Mucosa of rectum (tissue), 2 donors: ENCODE results near the gene AP2A2.
A peak's percentile ranks its signal among the peaks of the same experiment; 100 is the strongest.

ENCODE experiments used
- H3K27ac ChIP-seq, 2 donors: one replicate each; pipeline ENCODE4 v1.7.0; 2013; ENCODE audit warnings: inconsistent platforms in 2 of 2, low read depth in 2 of 2, low read length in 2 of 2
- H3K27me3 ChIP-seq, 2 donors: one replicate each; pipeline ENCODE4 v1.7.0; 2013; ENCODE audit warnings: low read length in 2 of 2; ENCODE audit not compliant: control insufficient read depth in 2 of 2, insufficient read depth in 2 of 2
- H3K36me3 ChIP-seq, 2 donors: one replicate each; pipeline ENCODE4 v1.7.0; 2013; ENCODE audit warnings: low read length in 2 of 2; ENCODE audit not compliant: control insufficient read depth in 2 of 2, insufficient read depth in 2 of 2
- H3K4me1 ChIP-seq, 2 donors: one replicate each; pipeline ENCODE4 v1.7.0; 2013; ENCODE audit warnings: low read length in 2 of 2, mild to moderate bottlenecking in 1 of 2; ENCODE audit not compliant: control insufficient read depth in 2 of 2, insufficient read depth in 2 of 2
- H3K4me3 ChIP-seq, 2 donors: one replicate each; pipeline ENCODE4 v1.7.0; 2013; ENCODE audit warnings: low read length in 2 of 2
- H3K9ac ChIP-seq, 2 donors: one replicate each; pipeline ENCODE4 v1.7.0; 2013; ENCODE audit warnings: low read length in 2 of 2, low read depth in 1 of 2, mild to moderate bottlenecking in 1 of 2
- H3K9me3 ChIP-seq, 2 donors: one replicate each; pipeline ENCODE4 v1.7.0; 2013; ENCODE audit warnings: low read length in 2 of 2; ENCODE audit not compliant: control insufficient read depth in 2 of 2
- donor health status: healthy.
- donor health status: Normal muscosa, but diverticular disease.

The AP2A2 gene

DNA sequence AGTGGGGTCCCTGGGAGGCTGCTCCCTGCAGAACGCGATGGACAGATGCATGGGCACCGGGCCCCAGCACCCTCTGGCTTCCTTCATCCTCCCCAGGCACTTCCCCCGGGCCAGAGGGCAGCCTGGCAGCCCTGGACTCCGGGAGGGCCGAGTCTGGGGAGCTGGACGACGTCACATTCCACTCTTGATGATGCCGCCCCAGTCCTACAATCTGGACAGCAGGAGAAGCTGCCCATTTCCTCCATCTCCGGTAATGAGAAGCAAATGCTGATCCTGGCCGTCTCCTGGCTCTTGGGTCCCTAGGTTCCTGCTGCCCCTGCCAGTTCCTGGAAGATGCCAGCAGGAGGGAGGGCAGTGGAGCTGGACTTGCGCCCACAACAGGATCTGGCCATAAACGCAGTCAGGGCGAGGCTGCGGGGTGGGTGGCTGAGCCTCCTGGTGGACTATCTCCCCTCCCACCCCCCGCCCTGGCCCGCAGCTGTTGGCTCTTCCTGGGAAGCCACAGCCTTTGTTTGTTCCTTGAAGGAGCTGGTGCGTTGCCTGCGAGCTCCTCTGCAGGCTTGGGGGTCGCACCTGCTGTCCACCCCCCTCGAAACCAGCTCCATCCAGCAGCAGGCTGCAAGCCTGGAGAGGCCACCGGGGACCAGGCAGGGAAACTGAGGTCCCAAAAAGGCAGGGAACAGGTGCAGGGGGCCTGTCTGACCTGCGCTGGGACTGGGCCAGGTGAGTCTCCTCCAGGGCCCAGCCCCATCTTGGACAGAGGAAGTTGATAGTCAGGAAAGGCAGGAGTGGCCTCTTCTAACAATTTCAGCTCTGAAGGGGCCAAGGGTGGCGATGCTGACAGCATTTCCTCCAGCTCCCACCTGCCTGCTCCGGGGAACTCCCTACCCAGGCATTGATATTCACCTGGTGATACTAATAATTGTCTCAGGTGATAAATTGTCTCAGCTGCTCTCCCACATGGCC is 128.8 kb downstream of the AP2A2 start:
- H3K27ac ChIP-seq: peak overlapping the region; percentile 96 to 97
- peak overlapping the region; percentile 83 to 89 for H3K9ac ChIP-seq
- H3K36me3 ChIP-seq: no peaks in the 10 kb centered on the region
- peaks cover 27 to 56% of the 10 kb centered on the region in 2 donors for H3K4me1 ChIP-seq
- H3K4me3 ChIP-seq: peak overlapping the region; percentile 72
- peaks cover 2 to 9% of the 10 kb centered on the region in 2 donors for H3K27me3 ChIP-seq
- H3K9me3 ChIP-seq: no peaks in the 10 kb centered on the region

DNA sequence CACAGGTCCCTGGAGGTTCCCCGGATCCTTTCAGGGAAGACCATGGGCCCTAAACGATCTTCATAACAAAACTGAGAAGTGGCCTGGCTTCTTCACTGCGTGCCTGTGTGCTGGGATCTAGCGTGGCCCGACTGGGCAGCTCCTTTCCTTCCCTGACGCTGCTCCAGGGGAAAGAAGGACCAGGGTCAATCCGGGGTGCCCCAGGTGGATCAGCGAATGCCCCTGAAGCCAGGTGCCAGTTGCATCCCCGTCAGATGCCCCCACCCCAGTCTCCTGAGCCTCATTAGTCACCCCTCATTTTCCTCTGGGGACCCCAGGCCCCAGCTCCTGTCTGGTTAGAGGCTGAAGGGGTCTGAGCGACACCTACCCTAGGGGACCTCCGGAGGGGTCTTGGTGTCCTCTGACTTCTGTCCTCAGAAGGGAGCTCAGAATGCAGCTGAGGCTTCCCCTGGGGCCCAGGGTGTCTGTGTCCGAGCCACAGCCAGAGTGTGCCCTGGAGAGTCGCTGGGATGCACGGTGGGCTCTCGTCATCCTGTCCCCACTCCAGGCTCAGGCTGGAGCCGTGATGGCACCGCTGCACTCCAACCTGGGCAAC is 129.5 kb downstream of the AP2A2 start:
- Histone ChIP-seq H3K9me3 (no peaks in the 10 kb centered on the region), H3K9ac (peak overlapping the region; percentile 83 to 89), H3K4me1 (peaks cover 30 to 60% of the 10 kb centered on the region in 2 donors), H3K27ac (peak overlapping the region; percentile 96 to 97), H3K27me3 (peaks cover 0 to 1% of the 10 kb centered on the region in 2 donors), H3K36me3 (no peaks in the 10 kb centered on the region), H3K4me3 (peak overlapping the region; percentile 72)

DNA sequence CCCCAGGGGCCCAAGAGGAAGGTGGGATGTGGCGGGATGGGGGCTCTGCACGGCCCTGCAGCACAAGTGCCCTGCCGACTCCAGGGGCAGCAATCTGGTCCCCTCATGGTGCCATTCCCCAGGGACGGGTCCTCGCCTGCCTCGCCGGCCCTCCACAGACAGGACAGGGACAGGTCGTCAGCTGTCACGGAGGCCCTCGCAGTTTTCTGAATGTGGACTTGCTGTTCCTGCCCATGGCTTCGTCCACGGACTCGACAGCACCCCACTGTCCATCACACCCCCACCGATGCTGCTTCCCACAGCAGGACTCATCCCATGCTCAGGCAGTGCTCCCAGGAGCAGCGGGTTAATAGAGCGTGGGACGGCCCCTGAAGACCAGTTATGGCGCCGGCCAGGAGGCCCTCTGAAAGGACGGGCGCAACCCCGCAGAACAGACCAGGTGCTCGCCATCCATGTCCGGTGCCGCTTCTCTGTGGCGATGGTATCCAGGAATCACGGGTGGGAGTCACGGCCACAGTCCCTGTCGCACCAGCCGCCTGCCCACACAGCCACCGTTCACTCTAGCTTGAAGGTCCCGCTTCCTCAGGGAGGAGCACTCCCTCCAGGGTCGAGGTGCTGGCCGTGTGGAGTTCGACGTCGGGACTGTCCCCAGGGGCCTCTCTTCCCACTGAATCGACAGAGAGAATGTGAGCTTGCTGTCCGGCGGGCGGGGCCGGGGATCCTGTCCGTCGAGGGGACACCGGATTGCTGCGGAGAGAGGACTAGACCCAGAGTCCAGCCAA is 130.5 kb downstream of the AP2A2 start:
- H3K4me1 ChIP-seq: peaks cover 30 to 59% of the 10 kb centered on the region in 2 donors
- no peak overlapping the region for H3K4me3 ChIP-seq
- no peak overlapping the region for H3K9ac ChIP-seq
- H3K27me3 ChIP-seq: no peaks in the 10 kb centered on the region
- no peaks in the 10 kb centered on the region for H3K9me3 ChIP-seq
- no peaks in the 10 kb centered on the region for H3K36me3 ChIP-seq
- peak overlapping the region in 1 of 2 donors; percentile 96 for H3K27ac ChIP-seq

DNA sequence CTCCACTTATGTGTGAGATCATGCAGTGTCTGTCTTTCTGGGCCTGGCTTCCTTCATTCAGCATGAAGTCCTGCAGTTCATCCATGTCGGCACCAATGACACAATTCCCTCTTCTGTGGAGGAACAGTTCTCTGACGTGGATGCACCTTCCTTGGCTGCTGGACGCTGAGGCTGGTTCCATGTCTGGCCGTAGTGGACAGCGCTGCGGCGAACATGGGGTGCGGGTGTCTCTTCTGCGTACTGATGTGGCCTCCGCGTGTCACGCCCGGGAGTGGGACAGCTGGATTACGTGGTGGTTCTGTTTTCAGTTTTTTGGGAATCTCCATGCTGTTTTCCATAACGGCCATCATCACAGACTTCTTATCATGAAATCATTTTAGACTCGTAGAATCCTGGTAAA is 132.1 kb downstream of the AP2A2 start:
- Histone ChIP-seq H3K9me3 (peaks cover 0 to 3% of the 10 kb centered on the region in 2 donors), H3K27me3 (no peaks in the 10 kb centered on the region), H3K9ac (no peak overlapping the region), H3K4me3 (no peak overlapping the region), H3K4me1 (peaks cover 30 to 61% of the 10 kb centered on the region in 2 donors), H3K27ac (no peak overlapping the region), H3K36me3 (no peaks in the 10 kb centered on the region)

DNA sequence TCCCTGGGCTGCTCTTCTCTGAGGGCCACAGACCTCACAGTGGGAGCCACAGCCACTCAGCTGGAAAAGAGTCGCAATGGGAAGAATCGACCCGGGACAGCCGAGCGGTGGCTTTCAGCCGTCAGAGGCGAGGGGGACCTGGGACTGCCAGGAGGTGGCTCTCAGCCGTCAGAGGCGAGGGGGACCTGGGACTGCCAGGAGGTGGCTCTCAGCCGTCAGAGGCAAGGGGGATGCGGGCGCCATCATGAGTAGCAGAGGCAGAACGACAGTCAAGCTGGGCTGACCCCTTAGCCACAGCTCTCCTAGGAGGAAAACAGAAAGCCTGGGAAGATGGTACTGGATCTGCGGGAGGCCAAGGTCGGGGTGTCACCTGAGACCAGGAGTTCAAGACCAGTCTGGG is 134.1 kb downstream of the AP2A2 start:
- Histone ChIP-seq H3K27ac (peak overlapping the region; percentile 91 to 93), H3K4me1 (peaks cover 22 to 46% of the 10 kb centered on the region in 2 donors), H3K4me3 (peak overlapping the region in 1 of 2 donors; percentile 48), H3K9me3 (peaks cover 0 to 3% of the 10 kb centered on the region in 2 donors), H3K36me3 (no peaks in the 10 kb centered on the region), H3K27me3 (no peaks in the 10 kb centered on the region), H3K9ac (peak overlapping the region; percentile 66 to 74)

DNA sequence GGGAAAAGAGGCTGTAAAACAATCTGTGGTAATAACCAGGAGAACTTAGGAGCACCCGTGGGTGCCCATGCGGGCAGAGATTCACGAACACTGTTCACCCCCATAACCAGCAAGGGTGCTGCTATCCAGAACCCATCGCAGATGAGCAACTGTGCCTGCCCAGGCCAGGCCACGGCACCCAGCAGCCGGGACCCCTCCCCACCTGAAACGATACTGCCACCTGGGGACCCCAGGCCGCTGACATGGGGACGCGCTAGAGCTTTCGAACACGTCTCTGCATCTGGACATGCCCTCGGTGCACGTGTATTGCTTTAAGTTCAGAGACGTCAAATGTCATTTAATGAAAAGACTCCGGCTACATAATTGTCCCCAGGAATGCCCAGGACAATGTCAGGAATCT is 134.7 kb downstream of the AP2A2 start:
- Histone ChIP-seq H3K9ac (peak overlapping the region; percentile 66 to 74), H3K4me1 (peaks cover 20 to 39% of the 10 kb centered on the region in 2 donors), H3K27me3 (no peaks in the 10 kb centered on the region), H3K4me3 (peak overlapping the region; percentile 7 to 48), H3K9me3 (peaks cover 0 to 3% of the 10 kb centered on the region in 2 donors), H3K27ac (peak overlapping the region; percentile 91 to 93), H3K36me3 (no peaks in the 10 kb centered on the region)

DNA sequence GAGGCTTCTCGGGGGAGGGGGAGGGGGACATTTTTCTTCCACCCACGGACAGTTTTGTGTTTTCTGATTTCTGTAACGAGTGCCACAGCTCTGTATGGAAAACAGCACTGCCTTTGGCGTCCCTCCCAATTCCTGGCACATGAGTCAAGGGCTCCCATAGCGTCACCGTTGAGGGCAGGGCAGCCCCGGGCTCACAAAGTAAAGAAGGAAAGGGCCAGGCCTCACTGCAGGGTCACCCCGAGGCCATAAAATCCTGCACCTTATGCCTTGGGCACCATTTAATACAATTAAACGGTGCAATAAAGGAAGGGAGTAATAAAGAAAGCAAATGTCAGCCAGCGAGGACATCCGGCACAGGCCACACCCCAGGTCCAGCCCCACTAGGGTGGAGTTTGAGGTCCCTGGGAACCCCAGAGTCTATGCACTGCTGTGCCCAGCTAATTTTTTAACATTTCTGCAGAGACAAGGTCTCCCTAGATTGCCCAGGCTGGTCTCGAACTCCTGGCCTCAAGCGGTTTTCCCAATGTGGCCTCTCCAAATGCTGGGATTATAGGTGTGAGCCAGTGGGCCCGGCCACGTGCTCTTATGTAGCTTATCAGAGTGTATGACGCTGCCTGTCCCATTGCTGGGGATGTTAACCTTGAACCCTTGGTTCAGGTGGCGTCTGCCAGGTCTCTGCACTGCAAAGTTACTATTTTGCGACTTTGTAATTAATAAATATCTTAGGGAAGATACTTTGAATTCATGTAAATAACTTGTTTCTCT is 135.4 kb downstream of the AP2A2 start:
- Histone ChIP-seq H3K4me1 (peaks cover 18 to 35% of the 10 kb centered on the region in 2 donors), H3K36me3 (no peaks in the 10 kb centered on the region), H3K27me3 (no peaks in the 10 kb centered on the region), H3K4me3 (peak overlapping the region; percentile 7 to 48), H3K27ac (peak overlapping the region; percentile 91 to 93), H3K9ac (peak overlapping the region; percentile 66 to 74), H3K9me3 (peaks cover 0 to 3% of the 10 kb centered on the region in 2 donors)
